Measurements from ENCODE around the gene ESPL1.

- TF ChIP-seq SAFB2 (CRISPR knock-in tag; IDR thresholded peaks at IDR 0.05; ENCODE audit: borderline replicate concordance, low read depth) = no peak
- TF ChIP-seq ZBTB7A (CRISPR knock-in tag; IDR thresholded peaks at IDR 0.05) = no peak
- no peak for TF ChIP-seq SCMH1 (CRISPR knock-in tag; IDR thresholded peaks at IDR 0.05; ENCODE audit: borderline replicate concordance)
These were observed 32.9 kb upstream of the ESPL1 start for GRCh38 chr12:53235164-53235563.

Data from HepG2 (cell line).